Activated B cell treated with CpG ODN at 0.5 μM for 24 hours (primary cell): ENCODE measurements around the gene DDX23. TPM values are rescaled to one million over a fixed set of nuclear protein-coding genes. Genes with fewer than 3 reads are reported as not detected.

ENCODE experiments used
- ATAC-seq: fragments of 200-7000 bp; cut with Tn5 transposase; one replicate; pipeline ENCODE4 v1.10.0; 2021; ENCODE audit warnings: low read depth, mild to moderate bottlenecking, moderate library complexity
- CTCF ChIA-PET: fragments of 350-600 bp; sonication (Branson Sonifier 250); formaldehyde crosslinking; loops from one replicate; lab custom pipeline; 2021; ENCODE audit warnings: antibody characterized with exemption; lab: Charles Lee
- POLR2A ChIA-PET: fragments of 350-600 bp; sonication (Branson Sonifier 250); formaldehyde crosslinking; loops from one replicate; lab custom pipeline; 2021; ENCODE audit warnings: antibody characterized with exemption; lab: Charles Lee
- DNase-seq: peaks from one replicate; pipeline ENCODE4 v3.0.0; 2022
- H3K27ac Mint-ChIP-seq: one replicate; pipeline ENCODE4 v1.8.0; 2020; ENCODE audit warnings: mixed read lengths
- H3K27me3 Mint-ChIP-seq: one replicate; pipeline ENCODE4 v1.8.0; 2021; ENCODE audit warnings: mixed read lengths
- H3K36me3 Mint-ChIP-seq: one replicate; pipeline ENCODE4 v1.8.0; 2021; ENCODE audit warnings: low read depth, mixed read lengths
- H3K4me1 Mint-ChIP-seq: one replicate; pipeline ENCODE4 v1.8.0; 2021; ENCODE audit warnings: mixed read lengths
- H3K4me3 Mint-ChIP-seq: one replicate; pipeline ENCODE4 v1.8.0; 2020; ENCODE audit warnings: mild to moderate bottlenecking, mixed read lengths
- H3K9me3 Mint-ChIP-seq: one replicate; pipeline ENCODE4 v1.8.0; 2020; ENCODE audit warnings: mixed read lengths
- intact Hi-C: fragments of 100-400 bp; cut with micrococcal nuclease; formaldehyde crosslinking; loops from one replicate; pipeline ENCODE4 v1.15.1; 2024
- total RNA-seq: library from RNA; stranded (reverse); gene quantifications from 2 replicates; pipeline ENCODE4 v1.2.3, GENCODE V29; 2022
- TF ChIP-seq, protein P1 (sequence below): fragments of 200-600 bp; IDR thresholded peaks from one replicate; pipeline ENCODE4 v1.8.0; 2022; ENCODE audit warnings: antibody characterized with exemption, mild to moderate bottlenecking

Gene DDX23
- 116 and 118 TPM in 2 replicates for total RNA-seq

DNA sequence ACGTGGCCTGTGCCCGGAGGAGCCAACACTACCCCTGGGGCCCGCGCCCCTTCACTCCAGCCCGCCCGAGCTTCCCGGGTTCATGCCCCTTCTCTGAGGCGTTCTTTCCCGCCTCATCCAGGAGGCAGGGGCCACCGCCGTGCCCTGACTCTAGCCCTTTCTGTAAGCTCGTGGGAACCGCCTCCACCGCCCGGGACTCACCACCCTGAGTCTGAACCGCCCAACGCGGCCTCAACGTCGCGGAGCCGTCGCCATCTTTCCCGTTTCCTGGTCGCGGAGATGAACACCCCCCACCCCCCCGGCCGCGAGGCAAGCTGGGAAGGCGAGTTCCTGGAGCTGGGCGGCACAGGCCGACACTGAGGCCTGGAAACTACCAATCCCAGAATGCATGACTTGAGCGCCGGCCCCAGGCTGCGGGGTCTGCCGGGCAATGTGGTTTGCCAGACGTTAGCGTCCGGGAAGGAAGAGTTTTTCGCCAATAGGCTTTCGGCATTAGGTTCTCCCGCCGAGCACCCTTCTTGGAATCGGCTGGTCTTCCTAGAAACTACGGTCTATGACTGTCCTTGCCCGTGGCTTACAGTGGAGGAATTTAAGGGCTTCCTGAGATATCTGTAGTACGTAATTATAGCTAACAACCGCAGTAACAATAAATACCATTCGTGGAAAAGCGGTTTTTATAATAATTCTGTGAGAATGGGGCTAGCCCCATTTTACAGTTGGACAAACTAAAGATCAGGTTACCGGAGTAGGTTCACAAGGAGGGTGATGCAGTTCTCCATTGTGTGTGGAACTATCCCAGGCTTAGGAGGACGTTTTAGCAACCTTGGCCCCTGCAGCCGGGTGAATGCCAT, at the start of gene DDX23:
Gene DDX23 (minus strand): TSS at position 281 of the 851 bp plus-strand sequence. CDS start 6,381 bp downstream, outside the sequence.
- Mint-ChIP-seq H3K36me3 (peaks cover 25% of the 10 kb centered on the region), H3K4me1 (peaks cover 36% of the 10 kb centered on the region), H3K4me3 (peak within 1 kb of the TSS; percentile 98), H3K9me3 (no peaks in the 10 kb centered on the region), H3K27ac (peak within 1 kb of the TSS; percentile 93), H3K27me3 (no peaks in the 10 kb centered on the region)
- TF ChIP-seq, protein P1, sequence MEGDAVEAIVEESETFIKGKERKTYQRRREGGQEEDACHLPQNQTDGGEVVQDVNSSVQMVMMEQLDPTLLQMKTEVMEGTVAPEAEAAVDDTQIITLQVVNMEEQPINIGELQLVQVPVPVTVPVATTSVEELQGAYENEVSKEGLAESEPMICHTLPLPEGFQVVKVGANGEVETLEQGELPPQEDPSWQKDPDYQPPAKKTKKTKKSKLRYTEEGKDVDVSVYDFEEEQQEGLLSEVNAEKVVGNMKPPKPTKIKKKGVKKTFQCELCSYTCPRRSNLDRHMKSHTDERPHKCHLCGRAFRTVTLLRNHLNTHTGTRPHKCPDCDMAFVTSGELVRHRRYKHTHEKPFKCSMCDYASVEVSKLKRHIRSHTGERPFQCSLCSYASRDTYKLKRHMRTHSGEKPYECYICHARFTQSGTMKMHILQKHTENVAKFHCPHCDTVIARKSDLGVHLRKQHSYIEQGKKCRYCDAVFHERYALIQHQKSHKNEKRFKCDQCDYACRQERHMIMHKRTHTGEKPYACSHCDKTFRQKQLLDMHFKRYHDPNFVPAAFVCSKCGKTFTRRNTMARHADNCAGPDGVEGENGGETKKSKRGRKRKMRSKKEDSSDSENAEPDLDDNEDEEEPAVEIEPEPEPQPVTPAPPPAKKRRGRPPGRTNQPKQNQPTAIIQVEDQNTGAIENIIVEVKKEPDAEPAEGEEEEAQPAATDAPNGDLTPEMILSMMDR, result no peak
- ATAC-seq, result peak; percentile 98
- POLR2A ChIA-PET, result interaction anchor here (0.5 to 4.0 kb wide), 34 partner anchors 13 to 1706 kb away, joined by 3 to 53 read pairs (median 4); partner anchors contain the start of genes ARF3, CACNB3, CCNT1 and FKBP11
- intact Hi-C loops, result loop anchor here (1.0 to 5.0 kb wide), 5 partner anchors 13 to 280 kb away; partner anchors contain the start of genes CACNB3, PRKAG1, RND1 and TUBA1B
- peak; percentile 75 for DNase-seq
- CTCF ChIA-PET, result interaction anchor here (0.7 to 8.5 kb wide), 24 partner anchors 13 to 246 kb away, joined by 3 to 207 read pairs (median 5); partner anchors contain the start of genes ARF3, FKBP11, RND1 and WNT1

DNA sequence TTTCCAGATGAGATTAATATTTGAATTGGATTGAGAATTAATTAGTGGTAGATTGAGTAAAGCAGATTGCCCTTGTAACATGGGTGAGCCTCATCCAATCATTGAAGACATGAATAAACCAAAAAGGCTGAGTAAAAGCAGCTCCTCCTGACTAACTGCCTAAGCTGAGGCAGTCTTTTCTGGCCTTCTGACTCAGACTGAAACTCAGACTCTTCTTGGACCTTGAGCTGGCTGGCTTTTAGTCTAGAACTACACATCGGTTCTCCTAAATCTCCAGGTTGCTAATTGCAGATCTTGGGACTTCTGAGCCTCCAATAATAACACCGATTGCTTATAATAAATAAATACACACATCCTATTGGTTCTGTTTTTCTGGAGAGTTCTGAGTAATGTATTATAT, 49.3 kb upstream of the DDX23 start:
- ChIA-PET CTCF (interaction anchor here (2.9 kb wide), 1 partner anchor 10 kb away, joined by 11 read pairs; no protein-coding TSS in a partner anchor), POLR2A (no interaction called here)
- H3K4me1 Mint-ChIP-seq, result peaks cover 10% of the 10 kb centered on the region
- no peaks in the 10 kb centered on the region for H3K36me3 Mint-ChIP-seq
- H3K4me3 Mint-ChIP-seq, result no peak overlapping the region
- no peaks in the 10 kb centered on the region for H3K9me3 Mint-ChIP-seq
- H3K27me3 Mint-ChIP-seq, result peaks cover 22% of the 10 kb centered on the region
- ATAC-seq, result no peak
- no peak for DNase-seq
- intact Hi-C loops, result no loop called here
- TF ChIP-seq, protein P1, result no peak
- H3K27ac Mint-ChIP-seq, result no peak overlapping the region

DNA sequence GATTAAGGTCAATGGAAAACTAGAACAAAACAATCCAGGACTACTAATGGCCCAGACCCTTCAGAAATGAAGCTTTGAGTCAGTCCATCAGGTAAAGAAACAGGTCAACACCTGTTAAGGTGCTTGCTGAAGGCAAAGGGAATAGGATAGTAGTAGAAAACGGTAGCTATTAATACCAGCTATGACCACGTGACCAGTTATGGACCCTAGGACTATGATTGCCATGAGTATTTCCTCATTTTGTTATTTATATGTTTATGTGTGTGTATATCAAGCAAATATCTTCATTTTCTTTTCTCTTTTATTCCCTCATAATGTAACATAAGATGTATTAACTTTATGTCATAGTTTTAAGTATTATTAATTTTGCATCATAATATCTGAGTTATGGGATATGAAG, 47.7 kb upstream of the DDX23 start:
- ChIA-PET CTCF (interaction anchor here (2.3 kb wide), 1 partner anchor 47 kb away, joined by 5 read pairs; no protein-coding TSS in a partner anchor), POLR2A (no interaction called here)
- H3K27ac Mint-ChIP-seq, result no peak overlapping the region
- TF ChIP-seq, protein P1, result no peak
- ATAC-seq (no peak), DNase-seq (no peak)
- peaks cover 18% of the 10 kb centered on the region for H3K27me3 Mint-ChIP-seq
- no peaks in the 10 kb centered on the region for H3K36me3 Mint-ChIP-seq
- H3K4me3 Mint-ChIP-seq, result no peak overlapping the region
- intact Hi-C loops, result no loop called here
- H3K9me3 Mint-ChIP-seq, result no peaks in the 10 kb centered on the region
- H3K4me1 Mint-ChIP-seq, result peaks cover 10% of the 10 kb centered on the region

DNA sequence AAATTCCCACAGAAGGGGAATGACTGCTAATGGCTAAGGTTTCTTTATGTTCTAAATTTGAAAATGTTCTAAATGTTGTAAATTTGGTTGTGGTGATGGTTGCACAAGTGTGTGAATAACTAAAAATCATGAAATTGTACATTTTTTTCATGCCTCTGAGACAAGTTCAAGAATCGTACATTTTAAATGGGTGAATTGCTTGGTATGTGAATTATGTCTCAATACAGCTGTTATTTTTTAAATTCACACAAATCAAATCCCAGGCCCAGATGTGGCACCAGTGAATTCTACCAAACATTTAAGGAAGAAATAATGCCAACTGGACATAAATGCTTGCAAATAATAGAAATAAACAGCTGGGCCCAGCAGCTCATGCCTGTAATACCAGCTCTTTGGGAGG, 42.3 kb upstream of the DDX23 start:
- ATAC-seq (no peak), DNase-seq (no peak)
- no peaks in the 10 kb centered on the region for H3K9me3 Mint-ChIP-seq
- H3K27me3 Mint-ChIP-seq, result peaks cover 18% of the 10 kb centered on the region
- TF ChIP-seq, protein P1, result no peak
- no peak overlapping the region for H3K4me3 Mint-ChIP-seq
- H3K27ac Mint-ChIP-seq, result no peak overlapping the region
- no peaks in the 10 kb centered on the region for H3K4me1 Mint-ChIP-seq
- POLR2A ChIA-PET, result interaction anchor here (1.0 kb wide), 1 partner anchor 42 kb away, joined by 3 read pairs; the partner anchor contains the start of gene DDX23
- CTCF ChIA-PET, result interaction anchor here (0.6 to 8.9 kb wide), 2 partner anchors 41 to 1391 kb away, joined by 3 to 207 read pairs; partner anchors contain the start of gene DDX23
- intact Hi-C loops, result loop anchor here (5.0 kb wide), 1 partner anchor 142 kb away; no protein-coding TSS in a partner anchor
- H3K36me3 Mint-ChIP-seq, result no peaks in the 10 kb centered on the region
